ENCODE measurements around the gene VSIG8. TPM values are rescaled to one million over a fixed set of nuclear protein-coding genes. Genes with fewer than 3 reads are reported as not detected.

The VSIG8 gene
- total and polyA plus RNA-seq, 2 of the 8 experiments (the other 6 are each of a cell fraction or from before 2014, with no cell fraction given), result not detected

DNA sequence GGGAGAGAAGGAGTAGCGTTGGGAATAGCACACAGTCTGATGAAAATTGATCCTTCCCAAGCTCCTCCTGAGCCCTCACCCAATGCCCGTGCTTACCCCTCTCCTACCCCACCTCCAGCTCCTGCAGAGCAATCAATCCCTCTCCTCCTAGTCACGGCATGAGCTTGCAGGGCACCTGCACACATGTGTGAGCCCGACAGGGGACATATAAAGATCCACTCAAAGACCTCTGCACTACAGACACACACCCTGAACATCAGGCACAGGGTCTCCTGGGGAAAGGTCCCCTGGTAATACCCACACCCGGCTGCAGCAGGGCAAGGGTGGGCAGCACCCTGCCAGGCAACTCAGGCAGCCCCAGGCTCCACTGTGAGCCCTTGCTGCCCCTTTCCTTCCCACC is 426 bp downstream of the VSIG8 start (continued):
- TF ChIP-seq SIRT6 (IDR thresholded peaks at IDR 0.05; ENCODE audit: low read length), result no peak
- no peak for TF ChIP-seq CHD1 (IDR thresholded peaks at IDR 0.05; ENCODE audit: low read depth, low read length)
- no peak for TF ChIP-seq JUN (IDR thresholded peaks at IDR 0.05; ENCODE audit: low read depth, low read length)
- TF ChIP-seq KDM5A (IDR thresholded peaks at IDR 0.05; ENCODE audit: low read length), result no peak
- no peak for TF ChIP-seq HDAC6 (IDR thresholded peaks at IDR 0.05; ENCODE audit: low read depth, low read length)
